GM13976 (cell line): ENCODE data around the gene NAT9.

Experiments used
- DNase-seq: peaks from one replicate; pipeline ENCODE4 v3.0.0; 2012; ENCODE audit warnings: low spot score
- CTCF ChIP-seq: IDR thresholded peaks from 2 replicates; pipeline ENCODE4 v1.5.1; 2012; ENCODE audit warnings: borderline replicate concordance, mild to moderate bottlenecking; ENCODE audit not compliant: insufficient read depth; ENCODE audit errors: extremely low read depth, missing control alignments, control extremely low read depth
- in situ Hi-C: fragments of 300-500 bp; cut with MboI; formaldehyde crosslinking; loops from one replicate; pipeline ENCODE4 v1.12.0; 2022; ENCODE audit warnings: low sequenced_read_pairs, mixed read lengths, inconsistent platforms; ENCODE audit not compliant: unreplicated experiment

The NAT9 gene

GRCh38 chr17:74729368-74729767, 46.8 kb downstream of the NAT9 start:
- DNase-seq, result no peak
- TF ChIP-seq CTCF, result no peak
- in situ Hi-C loops, result no loop called here

GRCh38 chr17:74728702-74729075, 47.5 kb downstream of the NAT9 start:
- DNase-seq, result no peak
- no peak for TF ChIP-seq CTCF
- in situ Hi-C loops, result no loop called here

DNA sequence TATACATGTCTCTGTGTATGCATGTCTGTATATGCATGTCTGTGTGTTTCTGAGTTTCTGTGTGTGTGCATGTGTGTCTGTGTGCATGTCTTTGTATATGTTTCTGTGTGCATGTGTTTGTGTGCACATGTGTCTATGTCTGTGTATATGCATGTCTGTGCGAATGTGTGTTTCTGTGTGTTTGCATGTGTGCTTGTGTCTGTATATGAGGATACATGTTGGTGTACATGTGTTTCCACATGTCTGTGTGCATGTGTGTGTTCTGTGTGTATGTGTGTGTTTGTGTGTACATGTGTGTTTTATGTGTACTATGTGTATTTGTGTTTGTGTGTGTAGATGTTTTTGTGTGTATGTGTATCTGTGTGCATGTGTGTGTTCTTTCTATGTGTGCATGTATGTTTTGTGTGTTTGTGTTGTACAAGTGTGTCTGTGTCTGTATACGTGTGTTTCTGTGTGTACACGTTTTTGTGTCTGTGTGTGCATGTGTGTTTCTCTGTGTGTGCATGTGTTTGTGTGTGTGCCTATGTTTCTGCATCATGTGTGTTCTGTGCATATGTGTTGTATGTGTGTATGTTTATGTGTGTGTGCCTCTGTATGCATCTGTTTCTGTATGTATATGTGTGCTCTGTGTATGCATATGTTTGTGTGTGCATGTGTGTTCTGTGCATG, 48.0 kb downstream of the NAT9 start:
- no peak for DNase-seq
- in situ Hi-C loops, result no loop called here
- TF ChIP-seq CTCF, result no peak

DNA sequence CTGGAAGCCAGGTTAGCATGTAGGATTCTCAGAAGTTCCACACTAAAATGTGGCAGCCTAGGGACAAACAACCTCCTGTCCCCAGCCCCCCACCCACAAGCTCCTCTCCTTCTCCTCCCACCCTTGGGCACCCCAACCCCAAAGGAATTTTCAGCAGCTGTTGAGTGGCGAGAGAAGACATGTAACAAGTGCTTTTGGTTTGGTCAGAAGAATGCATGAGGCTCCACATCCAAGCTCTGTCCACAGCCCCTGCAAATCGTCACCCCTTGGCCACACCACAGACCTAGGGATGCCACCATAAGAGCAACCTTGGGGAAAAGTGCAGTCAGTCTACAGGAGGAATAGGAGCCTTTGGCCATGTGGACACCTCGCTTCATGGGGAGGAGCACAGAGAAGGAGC, 51.0 kb downstream of the NAT9 start:
- no peak for DNase-seq
- no peak for TF ChIP-seq CTCF
- in situ Hi-C loops, result no loop called here

DNA sequence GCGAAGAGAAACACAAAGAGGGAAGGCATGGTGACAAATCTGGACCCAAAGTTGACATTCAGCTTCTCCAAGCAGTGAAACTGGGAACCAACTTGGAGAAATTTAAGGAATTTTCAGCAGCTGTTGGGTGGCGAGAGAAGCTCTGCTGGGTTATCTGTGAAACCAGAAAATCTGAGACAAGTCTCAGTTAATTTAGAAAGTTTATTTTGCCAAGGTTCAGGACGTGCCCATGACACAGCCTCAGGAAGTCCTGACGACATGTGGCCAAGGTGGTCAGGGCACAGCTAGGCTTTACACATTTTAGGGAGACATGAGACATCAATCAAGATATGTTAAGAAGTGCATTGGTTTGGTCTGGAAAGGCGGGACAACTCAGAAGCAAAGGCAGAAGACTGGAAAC, 52.3 kb downstream of the NAT9 start:
- DNase-seq, result no peak
- no peak for TF ChIP-seq CTCF
- in situ Hi-C loops, result no loop called here

GRCh38 chr17:74722782-74723181, 53.4 kb downstream of the NAT9 start:
- in situ Hi-C loops, result no loop called here
- TF ChIP-seq CTCF, result no peak
- DNase-seq, result no peak
